IMR-90 (cell line): Measurements from ENCODE around the gene SNRPA1. TPM values are rescaled to one million over a fixed set of nuclear protein-coding genes. Genes with fewer than 3 reads are reported as not detected.
A peak's percentile ranks its signal among the peaks of the same experiment; 100 is the strongest.

Experiments
- ATAC-seq: fragments of 200-7000 bp; cut with Tn5 transposase; 2 replicates; pipeline ENCODE4 v1.9.1; 2020; ENCODE audit warnings: low read depth, mild to moderate bottlenecking, moderate library complexity
- BruUV-seq: library from RNA; stranded (reverse); fragments of 400-500 nt; replicated peaks from 2 replicates; lab custom pipeline; 2021; lab: Mats Ljungman, UMichigan
- CTCF ChIA-PET: fragments of 300-600 bp; formaldehyde crosslinking; extraction: SDS; loops from one replicate; lab custom pipeline; 2021; ENCODE audit warnings: antibody characterized with exemption; lab: Yijun Ruan, JAX
- POLR2A ChIA-PET: fragments of 300-600 bp; sonication (Branson Sonifier 250); formaldehyde crosslinking; loops from one replicate; lab custom pipeline; 2022; ENCODE audit warnings: antibody characterized with exemption; ENCODE audit not compliant: unreplicated experiment; lab: Charles Lee
- DNase-seq: peaks from one replicate; pipeline ENCODE4 v3.0.0; 2013
- H2AFZ ChIP-seq: replicated peaks from 2 replicates; pipeline ENCODE3; 2013; ENCODE audit warnings: low read length, mild to moderate bottlenecking; ENCODE audit not compliant: poor library complexity
- H2AK5ac ChIP-seq: 2 replicates; pipeline ENCODE4 v1.6.1; 2013; ENCODE audit warnings: low read depth, low read length, inconsistent platforms
- H2AK9ac ChIP-seq: replicated peaks from 2 replicates; pipeline ENCODE3; 2013; ENCODE audit warnings: mild to moderate bottlenecking, low read depth, low read length, moderate library complexity; ENCODE audit not compliant: poor library complexity
- H2BK120ac ChIP-seq: 2 replicates; pipeline ENCODE4 v1.6.1; 2013; ENCODE audit warnings: low read depth, low read length, inconsistent platforms
- H2BK15ac ChIP-seq: 3 replicates; pipeline ENCODE4 v1.6.1; 2013; ENCODE audit warnings: low read depth, low read length, inconsistent platforms
- H2BK20ac ChIP-seq: 2 replicates; pipeline ENCODE4 v1.6.1; 2013; ENCODE audit warnings: low read depth, mild to moderate bottlenecking, inconsistent platforms, low read length, moderate library complexity
- H2BK5ac ChIP-seq: 2 replicates; pipeline ENCODE4 v1.6.1; 2013; ENCODE audit warnings: mild to moderate bottlenecking, low read depth, low read length, inconsistent platforms; ENCODE audit not compliant: poor library complexity, severe bottlenecking
- H3K14ac ChIP-seq: replicated peaks from 2 replicates; pipeline ENCODE4 v1.6.1; 2013; ENCODE audit warnings: low read depth, low read length, inconsistent platforms
- H3K18ac ChIP-seq: 2 replicates; pipeline ENCODE4 v1.6.1; 2013; ENCODE audit warnings: low read depth, low read length, control low read depth
- H3K23ac ChIP-seq: 2 replicates; pipeline ENCODE4 v1.6.1; 2013; ENCODE audit warnings: low read depth, low read length, inconsistent platforms
- H3K27ac ChIP-seq: 2 replicates; pipeline ENCODE4 v1.5.1; 2013; ENCODE audit warnings: mild to moderate bottlenecking, control low read depth, low read length; ENCODE audit not compliant: insufficient read depth
- H3K27me3 ChIP-seq: 2 replicates; pipeline ENCODE4 v1.6.1; 2013; ENCODE audit warnings: low read length; ENCODE audit not compliant: control insufficient read depth, insufficient read depth
- H3K36me3 ChIP-seq: 2 replicates; pipeline ENCODE4 v1.6.1; 2013; ENCODE audit warnings: low read length, mixed read lengths; ENCODE audit not compliant: control insufficient read depth, insufficient read depth
- H3K4ac ChIP-seq: 2 replicates; pipeline ENCODE4 v1.6.1; 2013; ENCODE audit warnings: low read depth, low read length, inconsistent platforms
- H3K4me1 ChIP-seq: 2 replicates; pipeline ENCODE4 v1.6.1; 2013; ENCODE audit warnings: low read length, mixed read lengths; ENCODE audit not compliant: control insufficient read depth, insufficient read depth
- H3K4me2 ChIP-seq: 2 replicates; pipeline ENCODE4 v1.6.1; 2013; ENCODE audit warnings: low read depth, mild to moderate bottlenecking, control low read depth, low read length, moderate library complexity
- H3K4me3 ChIP-seq: 2 replicates; pipeline ENCODE4 v1.5.1; 2013; ENCODE audit warnings: low read depth, mild to moderate bottlenecking, control low read depth, low read length, moderate library complexity; ENCODE audit not compliant: insufficient read depth
- H3K56ac ChIP-seq: 2 replicates; pipeline ENCODE4 v1.6.1; 2013; ENCODE audit warnings: low read length, inconsistent platforms; ENCODE audit not compliant: insufficient read depth; ENCODE audit errors: extremely low read depth
- H3K79me1 ChIP-seq, 2 experiments: 2 replicates each; pipeline ENCODE4 v1.6.1; 2013; ENCODE audit warnings: low read length in 2 of 2, inconsistent platforms in 1 of 2, low read depth in 1 of 2
- H3K9ac ChIP-seq: 2 replicates; pipeline ENCODE4 v1.6.1; 2013; ENCODE audit warnings: low read depth, low read length, control low read depth
- H3K9me1 ChIP-seq: 2 replicates; pipeline ENCODE4 v1.6.1; 2013; ENCODE audit warnings: low read length, inconsistent platforms; ENCODE audit not compliant: insufficient read depth
- H3K9me3 ChIP-seq: 2 replicates; pipeline ENCODE4 v1.6.1; 2013; ENCODE audit warnings: low read length; ENCODE audit not compliant: control insufficient read depth, insufficient read depth
- H4K20me1 ChIP-seq: 2 replicates; pipeline ENCODE4 v1.6.1; 2013; ENCODE audit warnings: low read length, inconsistent platforms; ENCODE audit not compliant: insufficient read depth
- H4K5ac ChIP-seq: 2 replicates; pipeline ENCODE4 v1.6.1; 2013; ENCODE audit warnings: mild to moderate bottlenecking, low read depth, low read length, control low read depth
- H4K8ac ChIP-seq, 2 experiments: 2 replicates each; pipeline ENCODE4 v1.6.1; 2013; ENCODE audit warnings: low read depth in 2 of 2, low read length in 2 of 2, control low read depth in 1 of 2, inconsistent platforms in 1 of 2
- H4K91ac ChIP-seq: 2 replicates; pipeline ENCODE4 v1.6.1; 2013; ENCODE audit warnings: low read depth, low read length, inconsistent platforms; ENCODE audit not compliant: insufficient read depth
- BHLHE40 ChIP-seq: fragments of 150-350 bp; IDR thresholded peaks from 2 replicates; pipeline ENCODE4 v1.6.1; 2016; ENCODE audit warnings: mild to moderate bottlenecking, low read depth, low read length
- CEBPB ChIP-seq: IDR thresholded peaks from 2 replicates; pipeline ENCODE4 v1.6.1; 2012; ENCODE audit warnings: low read depth, low read length, improper control_type of control experiment
- CHD1 ChIP-seq: IDR thresholded peaks from 2 replicates; pipeline ENCODE4 v1.6.1; 2012; ENCODE audit warnings: low read depth, low read length, improper control_type of control experiment
- FOS ChIP-seq: fragments of 150-350 bp; IDR thresholded peaks from 2 replicates; pipeline ENCODE4 v1.6.1; 2016; ENCODE audit warnings: low read depth, low read length
- MAFK ChIP-seq: IDR thresholded peaks from 2 replicates; pipeline ENCODE4 v1.6.1; 2012; ENCODE audit warnings: low read depth, low read length, improper control_type of control experiment
- MAZ ChIP-seq: IDR thresholded peaks from 2 replicates; pipeline ENCODE4 v1.6.1; 2012; ENCODE audit warnings: low read depth, mild to moderate bottlenecking, low read length, improper control_type of control experiment, moderate library complexity, borderline replicate concordance
- MXI1 ChIP-seq: IDR thresholded peaks from 2 replicates; pipeline ENCODE4 v1.6.1; 2012; ENCODE audit warnings: low read depth, mild to moderate bottlenecking, low read length, moderate library complexity, borderline replicate concordance
- NFE2L2 ChIP-seq: fragments of 150-350 bp; IDR thresholded peaks from 2 replicates; pipeline ENCODE4 v1.6.1; 2016; ENCODE audit warnings: low read depth, mild to moderate bottlenecking, low read length
- POLR2A ChIP-seq: IDR thresholded peaks from 2 replicates; pipeline ENCODE4 v1.6.1; 2012; ENCODE audit warnings: mild to moderate bottlenecking, low read depth, low read length
- RAD21 ChIP-seq: IDR thresholded peaks from 2 replicates; pipeline ENCODE4 v1.6.1; 2012; ENCODE audit warnings: low read length, improper control_type of control experiment
- RCOR1 ChIP-seq: IDR thresholded peaks from 2 replicates; pipeline ENCODE4 v1.6.1; 2012; ENCODE audit warnings: mild to moderate bottlenecking, low read length, improper control_type of control experiment; ENCODE audit not compliant: insufficient replicate concordance
- RFX5 ChIP-seq: IDR thresholded peaks from 2 replicates; pipeline ENCODE4 v1.8.0; 2012; ENCODE audit warnings: low read depth, mild to moderate bottlenecking, low read length, moderate library complexity
- SMC3 ChIP-seq: fragments of 150-350 bp; IDR thresholded peaks from 2 replicates; pipeline ENCODE4 v1.6.1; 2016; ENCODE audit warnings: low read depth, mild to moderate bottlenecking, antibody characterized with exemption, low read length, moderate library complexity
- WGBS, 2 experiments: methylation state at CpG; one replicate each; pipeline versions ENCODE4 v1.1.5 to v1.1.7; 2013; ENCODE audit warnings: missing lambda C conversion rate in 2 of 2; ENCODE audit not compliant: insufficient read length in 1 of 2; ENCODE audit errors: extremely low coverage in 2 of 2; 5-methylcytosine and 5-hydroxymethylcytosine counted together
- dilution Hi-C: fragments of 300-500 bp; cut with HindIII; formaldehyde crosslinking; loops from one replicate; pipeline ENCODE4 v1.14.3; 2018; ENCODE audit warnings: low sequenced_read_pairs; ENCODE audit not compliant: unreplicated experiment
- in situ Hi-C: fragments of 300-500 bp; cut with MboI; formaldehyde crosslinking; loops from 3 replicates; pipeline ENCODE4 v1.14.3; 2019; ENCODE audit warnings: low sequenced_read_pairs, inconsistent platforms, mixed read lengths
- intact Hi-C: fragments of 100-400 bp; cut with micrococcal nuclease; formaldehyde crosslinking; loops from 2 replicates; pipeline ENCODE4 v1.10.0; 2022
- polyA plus RNA-seq, 3 experiments: library from polyadenylated mRNA; depleted of rRNA; stranded (reverse); fragments of >200 nt; gene quantifications; 2 replicates each; pipeline ENCODE4 v1.2.3, GENCODE V29; 2012; ENCODE audit warnings: low replicate concordance in 1 of 3
- total RNA-seq: library from RNA; depleted of rRNA; stranded (reverse); fragments of >200 nt; gene quantifications from 2 replicates; pipeline ENCODE4 v1.2.3, GENCODE V29; 2012
- TF ChIP-seq, protein P1 (sequence below): conservative IDR thresholded peaks from 2 replicates; pipeline ENCODE4 v1.5.1; 2012; ENCODE audit warnings: mild to moderate bottlenecking, low read depth, low read length, improper control_type of control experiment
- TF ChIP-seq, protein P2 (sequence below): fragments of 150-350 bp; IDR thresholded peaks from 2 replicates; pipeline ENCODE4 v1.6.1; 2017; ENCODE audit warnings: mild to moderate bottlenecking, antibody characterized with exemption, low read length, low read depth
- TF ChIP-seq, protein P3 (sequence below): fragments of 150-350 bp; IDR thresholded peaks from 2 replicates; pipeline ENCODE4 v1.6.1; 2016; ENCODE audit warnings: low read depth, mild to moderate bottlenecking, low read length, moderate library complexity, borderline replicate concordance

The SNRPA1 gene
- total and polyA plus RNA-seq, 2 of the 4 experiments (the other 2 are of a cell fraction) = 37.1 to 79.9 TPM

DNA sequence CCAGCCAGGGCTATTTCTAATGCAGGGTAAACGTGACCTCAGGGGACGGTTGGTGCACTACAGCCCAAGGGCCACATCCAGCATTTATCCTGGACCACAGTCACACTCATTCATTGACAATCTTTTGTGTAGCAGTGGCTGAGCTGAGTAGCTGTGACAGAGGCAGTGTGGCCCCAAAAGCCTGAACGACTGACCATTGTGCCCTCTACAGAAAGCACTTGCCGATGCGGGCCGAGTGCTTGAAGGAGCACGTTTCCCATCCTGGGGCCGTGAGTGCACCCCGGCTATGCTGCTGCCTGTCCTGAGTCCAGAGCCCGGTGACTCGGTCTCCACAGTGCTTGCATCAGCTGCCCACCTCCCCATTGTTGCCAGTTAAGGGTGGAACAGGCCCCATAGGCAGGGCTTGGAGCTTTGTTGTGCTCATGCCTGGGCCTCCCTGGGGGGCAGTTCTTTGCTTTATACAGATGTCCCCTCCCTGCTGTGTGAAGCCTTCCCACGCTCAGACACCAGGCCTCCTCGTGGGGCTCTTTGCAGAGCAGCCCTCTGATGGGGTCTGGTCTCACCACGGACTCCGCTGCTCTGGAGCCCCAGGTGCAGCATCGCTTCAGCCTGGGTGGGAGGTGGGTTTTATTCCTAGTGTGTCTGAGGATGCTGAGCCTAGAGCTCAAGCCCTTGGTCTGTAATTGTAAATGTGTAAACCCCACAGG, 13.0 kb upstream of the SNRPA1 start:
- Histone ChIP-seq H3K14ac (no peak overlapping the region), H2AK5ac (no peak overlapping the region), H3K9me3 (no peaks in the 10 kb centered on the region), H2BK20ac (no peak overlapping the region), H3K4me2 (no peak overlapping the region), H2AFZ (peak overlapping the region; percentile 58), H4K91ac (no peak overlapping the region), H2BK120ac (no peak overlapping the region), H3K4me1 (no peaks in the 10 kb centered on the region), H3K79me1 (no peaks in the 10 kb centered on the region), H3K4me3 (no peak overlapping the region), H2BK5ac (no peak overlapping the region), H4K8ac (no peak overlapping the region), H3K9ac (no peak overlapping the region), H3K4ac (no peak overlapping the region), H3K36me3 (no peaks in the 10 kb centered on the region), H3K23ac (no peak overlapping the region), H2BK15ac (no peak overlapping the region), H3K27me3 (peaks cover 21% of the 10 kb centered on the region), H3K9me1 (no peaks in the 10 kb centered on the region), H4K20me1 (no peaks in the 10 kb centered on the region), H4K5ac (no peak overlapping the region), H3K27ac (no peak overlapping the region), H2AK9ac (no peak overlapping the region), H3K18ac (no peak overlapping the region), H3K56ac (no peak overlapping the region)
- dilution Hi-C loops (no loop called here), intact Hi-C loops (no loop called here), in situ Hi-C loops (no loop called here)
- no peak for TF ChIP-seq MXI1
- TF ChIP-seq, protein P1, sequence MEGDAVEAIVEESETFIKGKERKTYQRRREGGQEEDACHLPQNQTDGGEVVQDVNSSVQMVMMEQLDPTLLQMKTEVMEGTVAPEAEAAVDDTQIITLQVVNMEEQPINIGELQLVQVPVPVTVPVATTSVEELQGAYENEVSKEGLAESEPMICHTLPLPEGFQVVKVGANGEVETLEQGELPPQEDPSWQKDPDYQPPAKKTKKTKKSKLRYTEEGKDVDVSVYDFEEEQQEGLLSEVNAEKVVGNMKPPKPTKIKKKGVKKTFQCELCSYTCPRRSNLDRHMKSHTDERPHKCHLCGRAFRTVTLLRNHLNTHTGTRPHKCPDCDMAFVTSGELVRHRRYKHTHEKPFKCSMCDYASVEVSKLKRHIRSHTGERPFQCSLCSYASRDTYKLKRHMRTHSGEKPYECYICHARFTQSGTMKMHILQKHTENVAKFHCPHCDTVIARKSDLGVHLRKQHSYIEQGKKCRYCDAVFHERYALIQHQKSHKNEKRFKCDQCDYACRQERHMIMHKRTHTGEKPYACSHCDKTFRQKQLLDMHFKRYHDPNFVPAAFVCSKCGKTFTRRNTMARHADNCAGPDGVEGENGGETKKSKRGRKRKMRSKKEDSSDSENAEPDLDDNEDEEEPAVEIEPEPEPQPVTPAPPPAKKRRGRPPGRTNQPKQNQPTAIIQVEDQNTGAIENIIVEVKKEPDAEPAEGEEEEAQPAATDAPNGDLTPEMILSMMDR = no peak
- TF ChIP-seq MAZ = no peak
- no peak for TF ChIP-seq CHD1
- no peak for TF ChIP-seq CEBPB
- no peak for TF ChIP-seq POLR2A
- TF ChIP-seq, protein P2, sequence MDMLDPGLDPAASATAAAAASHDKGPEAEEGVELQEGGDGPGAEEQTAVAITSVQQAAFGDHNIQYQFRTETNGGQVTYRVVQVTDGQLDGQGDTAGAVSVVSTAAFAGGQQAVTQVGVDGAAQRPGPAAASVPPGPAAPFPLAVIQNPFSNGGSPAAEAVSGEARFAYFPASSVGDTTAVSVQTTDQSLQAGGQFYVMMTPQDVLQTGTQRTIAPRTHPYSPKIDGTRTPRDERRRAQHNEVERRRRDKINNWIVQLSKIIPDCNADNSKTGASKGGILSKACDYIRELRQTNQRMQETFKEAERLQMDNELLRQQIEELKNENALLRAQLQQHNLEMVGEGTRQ = no peak
- TF ChIP-seq SMC3 = no peak
- TF ChIP-seq BHLHE40 = no peak
- TF ChIP-seq NFE2L2 = no peak
- TF ChIP-seq RCOR1 = no peak
- TF ChIP-seq MAFK = no peak
- TF ChIP-seq RAD21 = no peak
- no peak for TF ChIP-seq FOS
- TF ChIP-seq RFX5 = no peak
- TF ChIP-seq, protein P3, sequence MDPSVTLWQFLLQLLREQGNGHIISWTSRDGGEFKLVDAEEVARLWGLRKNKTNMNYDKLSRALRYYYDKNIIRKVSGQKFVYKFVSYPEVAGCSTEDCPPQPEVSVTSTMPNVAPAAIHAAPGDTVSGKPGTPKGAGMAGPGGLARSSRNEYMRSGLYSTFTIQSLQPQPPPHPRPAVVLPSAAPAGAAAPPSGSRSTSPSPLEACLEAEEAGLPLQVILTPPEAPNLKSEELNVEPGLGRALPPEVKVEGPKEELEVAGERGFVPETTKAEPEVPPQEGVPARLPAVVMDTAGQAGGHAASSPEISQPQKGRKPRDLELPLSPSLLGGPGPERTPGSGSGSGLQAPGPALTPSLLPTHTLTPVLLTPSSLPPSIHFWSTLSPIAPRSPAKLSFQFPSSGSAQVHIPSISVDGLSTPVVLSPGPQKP = no peak
- CTCF ChIA-PET = no interaction called here
- 75% methylated on average over 9 of the region's 16 CpGs; no CpG with 5 or more reads in 1 of the 2 experiments for WGBS, 2 experiments
- POLR2A ChIA-PET = no interaction called here
- ATAC-seq (no peak), DNase-seq (no peak)
- no TSS peak for BruUV-seq
